Measurements from ENCODE around the gene PATJ.

GRCh38 chr1:61852670-61853015 is 110.4 kb downstream of the PATJ start:
- no peak for TF ChIP-seq CTCF (IDR thresholded peaks at IDR 0.05 in 2 of 3, conservative IDR thresholded peaks at IDR 0.05 in 1 of 3; ENCODE audit: borderline replicate concordance in 1 of 3, insufficient read depth in 1 of 3, low read depth in 2 of 3, low read length in 2 of 3)
- TF ChIP-seq POLR2A (IDR thresholded peaks at IDR 0.05; ENCODE audit: borderline replicate concordance, extremely low read depth, insufficient read depth, insufficient read length) = no peak
- TF ChIP-seq EZH2phosphoT487 (IDR thresholded peaks at IDR 0.05; ENCODE audit: borderline replicate concordance) = no peak
- no peak for TF ChIP-seq SP1 (IDR thresholded peaks at IDR 0.05; ENCODE audit: low read depth)
- no peak for TF ChIP-seq REST (IDR thresholded peaks at IDR 0.05; ENCODE audit: low read depth)
- TF ChIP-seq JUND (IDR thresholded peaks at IDR 0.05) = no peak
- no peak for TF ChIP-seq EZH2 (IDR thresholded peaks at IDR 0.05)
- no peak for TF ChIP-seq ZNF274 (IDR thresholded peaks at IDR 0.05; ENCODE audit: low read depth, low read length)
- TF ChIP-seq POLR2AphosphoS5 (IDR thresholded peaks at IDR 0.05; ENCODE audit: low read depth, low read length) = no peak
- no peak for TF ChIP-seq ATF3 (IDR thresholded peaks at IDR 0.05)
- no peak for TF ChIP-seq YY1 (IDR thresholded peaks at IDR 0.05; ENCODE audit: extremely low read depth, insufficient replicate concordance, low read depth, low read length)
- TF ChIP-seq CEBPB (IDR thresholded peaks at IDR 0.05; ENCODE audit: low read depth) = no peak
- no peak for TF ChIP-seq MAX (IDR thresholded peaks at IDR 0.05)
